OCI-LY3 (cell line): ENCODE data around the gene RBCK1.

Source experiments
- CTCF ChIP-seq: fragments of 200-600, 300-600 bp; sonication (generic); IDR thresholded peaks from 2 replicates; pipeline ENCODE4 v1.5.1; 2014; ENCODE audit warnings: antibody characterized with exemption, low read length, low read depth
- EZH2phosphoT487 ChIP-seq: fragments of 200-600 bp; shearing (Covaris generic); IDR thresholded peaks from 2 replicates; pipeline ENCODE4 v1.6.1; 2018; ENCODE audit warnings: antibody characterized with exemption, mixed run types, low read depth

DNA sequence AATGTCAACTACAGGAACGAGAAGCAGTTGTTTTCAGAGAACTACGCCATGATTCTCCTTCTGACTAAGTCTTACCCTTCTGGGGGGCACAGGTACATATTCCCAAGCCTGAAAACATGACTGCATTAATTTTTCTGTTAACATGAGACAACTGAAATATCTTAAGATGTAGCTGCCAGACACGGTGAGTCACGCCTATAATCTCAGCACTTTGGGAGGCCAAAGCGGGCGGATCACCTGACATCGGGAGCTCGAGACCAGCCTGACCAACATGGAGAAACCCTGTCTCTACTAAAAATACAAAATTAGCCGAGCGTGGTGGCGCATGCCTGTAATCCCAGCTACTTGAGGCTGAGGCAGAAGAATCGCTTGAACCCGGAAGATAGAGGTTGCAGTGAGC is 32.5 kb downstream of the RBCK1 start:
- no peak for TF ChIP-seq CTCF
- TF ChIP-seq EZH2phosphoT487: no peak
